ENCODE measurements around the gene GPRIN2. TPM values are rescaled to one million over a fixed set of nuclear protein-coding genes. Genes with fewer than 3 reads are reported as not detected.

Gene GPRIN2
- total RNA-seq, 6 experiments from 2014 or later, result 0.19 to 0.84 (median 0.32) TPM

DNA sequence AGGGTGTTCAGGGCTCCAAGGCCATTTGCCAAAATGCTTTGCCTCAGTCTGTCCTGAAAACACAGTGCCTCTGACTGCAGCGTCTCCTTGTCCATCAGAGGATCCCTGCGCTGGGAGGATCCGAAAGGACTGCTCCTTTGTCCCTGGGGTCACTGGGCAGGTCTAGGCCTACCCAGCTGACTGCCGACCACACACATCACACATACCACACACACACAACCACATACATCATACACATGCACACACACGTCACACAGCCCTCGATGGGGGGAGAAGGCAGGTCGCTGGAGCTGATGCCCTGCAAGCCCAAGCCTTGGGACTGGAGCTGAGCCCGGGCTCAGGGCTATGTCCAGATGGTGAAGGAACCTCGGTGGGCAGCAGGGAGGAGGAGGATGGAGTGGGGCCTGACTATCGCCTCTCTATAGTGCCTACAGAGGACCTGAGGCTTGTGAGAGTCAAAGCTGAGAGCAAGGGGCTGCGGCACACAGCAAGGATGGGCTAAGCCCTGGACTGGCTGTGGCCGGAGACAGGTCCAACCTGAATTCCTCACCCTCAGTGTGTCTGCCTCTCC is 29.1 kb downstream of the GPRIN2 start:
- H3K4me1 ChIP-seq, result no peaks in the 10 kb centered on the region
- intact Hi-C loops (cut with DNase I), result no loop called here
- TF ChIP-seq, protein P1, sequence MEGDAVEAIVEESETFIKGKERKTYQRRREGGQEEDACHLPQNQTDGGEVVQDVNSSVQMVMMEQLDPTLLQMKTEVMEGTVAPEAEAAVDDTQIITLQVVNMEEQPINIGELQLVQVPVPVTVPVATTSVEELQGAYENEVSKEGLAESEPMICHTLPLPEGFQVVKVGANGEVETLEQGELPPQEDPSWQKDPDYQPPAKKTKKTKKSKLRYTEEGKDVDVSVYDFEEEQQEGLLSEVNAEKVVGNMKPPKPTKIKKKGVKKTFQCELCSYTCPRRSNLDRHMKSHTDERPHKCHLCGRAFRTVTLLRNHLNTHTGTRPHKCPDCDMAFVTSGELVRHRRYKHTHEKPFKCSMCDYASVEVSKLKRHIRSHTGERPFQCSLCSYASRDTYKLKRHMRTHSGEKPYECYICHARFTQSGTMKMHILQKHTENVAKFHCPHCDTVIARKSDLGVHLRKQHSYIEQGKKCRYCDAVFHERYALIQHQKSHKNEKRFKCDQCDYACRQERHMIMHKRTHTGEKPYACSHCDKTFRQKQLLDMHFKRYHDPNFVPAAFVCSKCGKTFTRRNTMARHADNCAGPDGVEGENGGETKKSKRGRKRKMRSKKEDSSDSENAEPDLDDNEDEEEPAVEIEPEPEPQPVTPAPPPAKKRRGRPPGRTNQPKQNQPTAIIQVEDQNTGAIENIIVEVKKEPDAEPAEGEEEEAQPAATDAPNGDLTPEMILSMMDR (IDR thresholded peaks at IDR 0.05), result no peak
- no peak for TF ChIP-seq POLR2A (IDR thresholded peaks at IDR 0.05)
- WGBS (ENCODE audit: insufficient coverage, low coverage, low lambda C conversion rate, missing lambda C conversion rate), result 72% methylated on average over 8 of the region's 12 CpGs
- no peaks in the 10 kb centered on the region for H3K36me3 ChIP-seq
- no peak overlapping the region for H3K4me3 ChIP-seq
- no peaks in the 10 kb centered on the region for H3K27me3 ChIP-seq
- no peaks in the 10 kb centered on the region for H3K9me3 ChIP-seq
- peak in 2 of 3 donors; percentile 20 to 51 for DNase-seq
- peak in 1 of 4 donors; percentile 2 for ATAC-seq
- H3K27ac ChIP-seq, result no peak overlapping the region

DNA sequence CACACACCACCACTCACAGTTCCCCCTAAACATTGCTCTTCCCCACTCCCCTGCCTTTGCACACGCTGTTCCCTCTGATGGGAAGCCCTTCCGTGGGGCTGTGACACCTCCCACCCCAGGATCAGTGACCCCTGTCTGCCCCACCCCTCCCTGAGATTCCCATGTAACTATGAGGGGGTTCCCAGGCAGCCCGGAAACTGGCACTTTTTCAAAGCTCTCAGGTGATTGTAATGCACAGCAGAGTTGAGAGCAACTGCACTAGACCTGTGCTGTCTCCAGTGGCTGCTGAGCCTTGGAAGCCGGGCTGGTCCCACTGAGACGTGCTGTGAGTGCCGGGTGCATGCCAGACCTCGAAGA is 29.8 kb downstream of the GPRIN2 start:
- H3K36me3 ChIP-seq, result no peaks in the 10 kb centered on the region
- WGBS (ENCODE audit: insufficient coverage, low coverage, low lambda C conversion rate, missing lambda C conversion rate), result 49% methylated on average over 7 of the region's 7 CpGs
- no peak overlapping the region for H3K27ac ChIP-seq
- intact Hi-C loops (cut with DNase I), result no loop called here
- no peaks in the 10 kb centered on the region for H3K27me3 ChIP-seq
- no peaks in the 10 kb centered on the region for H3K9me3 ChIP-seq
- TF ChIP-seq, protein P1 (IDR thresholded peaks at IDR 0.05), result no peak
- TF ChIP-seq POLR2A (IDR thresholded peaks at IDR 0.05), result no peak
- H3K4me1 ChIP-seq, result no peaks in the 10 kb centered on the region
- peak in 2 of 4 donors; percentile 8 to 11 for ATAC-seq
- DNase-seq, result peak in 2 of 3 donors; percentile 21 to 52
- no peak overlapping the region for H3K4me3 ChIP-seq

DNA sequence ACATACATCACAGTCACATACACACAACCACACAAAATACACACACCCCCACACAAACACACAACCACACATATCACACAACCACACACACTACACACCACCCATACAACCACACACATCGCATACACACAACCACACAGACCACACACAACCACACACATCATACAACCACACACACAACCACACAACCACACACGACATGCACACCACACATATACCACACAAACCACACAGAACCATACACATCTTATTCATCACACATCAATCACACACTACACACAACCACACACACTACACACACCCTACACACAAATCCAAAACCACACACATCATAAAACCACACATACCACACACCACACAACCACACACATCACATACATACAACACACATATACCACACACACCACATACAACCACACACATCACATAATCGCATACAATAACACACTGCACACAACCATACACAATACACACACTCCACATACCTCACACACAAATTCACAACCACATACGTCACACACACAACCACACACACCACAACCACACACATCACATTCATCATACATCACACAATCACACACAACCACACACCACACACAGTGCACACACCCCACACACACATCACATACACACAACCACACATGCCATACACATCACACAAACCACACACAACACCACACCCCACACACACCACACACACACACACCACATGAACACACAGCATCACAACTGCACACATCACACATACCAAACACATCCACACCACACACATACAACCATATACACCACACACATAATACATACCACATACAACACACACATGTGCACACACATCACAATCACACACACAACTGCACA is 30.4 kb downstream of the GPRIN2 start:
- no peak overlapping the region for H3K4me3 ChIP-seq
- intact Hi-C loops (cut with DNase I), result no loop called here
- 84% methylated on average over 4 of the region's 4 CpGs for WGBS (ENCODE audit: insufficient coverage, low coverage, low lambda C conversion rate, missing lambda C conversion rate)

DNA sequence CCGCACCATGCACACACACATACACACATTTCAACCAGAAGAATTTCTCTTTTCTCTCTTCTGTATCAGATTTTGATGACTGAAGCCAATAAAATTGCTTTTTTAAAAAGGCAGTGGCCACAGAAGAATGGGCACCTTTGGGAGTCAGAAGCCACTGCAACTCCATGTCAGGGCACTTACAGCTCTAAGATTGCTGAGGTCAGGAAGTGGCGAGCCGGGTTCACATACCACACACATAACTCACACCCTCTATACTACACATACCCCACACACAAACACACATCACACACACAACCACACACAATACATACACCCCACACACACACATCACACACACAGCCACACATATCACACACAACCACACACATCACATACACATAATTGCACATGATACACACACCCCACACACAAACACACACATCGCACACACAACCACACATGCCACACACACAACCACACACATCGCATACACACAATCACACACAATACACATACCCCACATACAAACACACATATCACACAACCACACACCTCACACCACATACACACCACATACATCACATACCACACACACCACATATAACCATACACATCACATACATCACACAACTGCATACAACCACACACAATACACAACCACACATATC is 31.2 kb downstream of the GPRIN2 start:
- no peak overlapping the region for H3K4me3 ChIP-seq
- WGBS (ENCODE audit: insufficient coverage, low coverage, low lambda C conversion rate, missing lambda C conversion rate), result 87% methylated on average over 5 of the region's 5 CpGs
- ATAC-seq (no peak), DNase-seq (peak in 2 of 3 donors; percentile 16 to 38)
- H3K27ac ChIP-seq, result no peak overlapping the region
- H3K36me3 ChIP-seq, result no peaks in the 10 kb centered on the region
- intact Hi-C loops (cut with DNase I), result no loop called here
- H3K9me3 ChIP-seq, result no peaks in the 10 kb centered on the region
- H3K4me1 ChIP-seq, result no peaks in the 10 kb centered on the region
- no peaks in the 10 kb centered on the region for H3K27me3 ChIP-seq
- no peak for TF ChIP-seq POLR2A (IDR thresholded peaks at IDR 0.05)
- TF ChIP-seq, protein P1 (IDR thresholded peaks at IDR 0.05), result no peak

More for the DNA sequence above, 30.4 kb downstream of the GPRIN2 start:
- Histone ChIP-seq H3K36me3 (no peaks in the 10 kb centered on the region), H3K27ac (no peak overlapping the region), H3K27me3 (no peaks in the 10 kb centered on the region), H3K4me1 (no peaks in the 10 kb centered on the region), H3K9me3 (no peaks in the 10 kb centered on the region)
- TF ChIP-seq POLR2A (IDR thresholded peaks at IDR 0.05), result no peak
- TF ChIP-seq, protein P1 (IDR thresholded peaks at IDR 0.05), result no peak
- DNase-seq (peak in 1 of 3 donors; percentile 31), ATAC-seq (no peak)
